GM19395 (cell line): ENCODE results near the gene DIRAS1.
"Not testable (repeated sequence)": the region's sequence is repeated elsewhere in the genome, so short reads cannot be mapped to it uniquely, and the experiment has no call there.

ENCODE experiments used
- ATAC-seq: cut with Tn5 transposase; IDR thresholded peaks from one replicate; pipeline ENCODE4 v1.9.1; 2021; ENCODE audit warnings: mild to moderate bottlenecking, moderate library complexity; ENCODE audit not compliant: unreplicated experiment

The DIRAS1 gene

GRCh38 chr19:2679439-2679838, 41.7 kb downstream of the DIRAS1 start:
- no peak for ATAC-seq

GRCh38 chr19:2678948-2679347, 42.2 kb downstream of the DIRAS1 start:
- ATAC-seq = not testable (repeated sequence)

GRCh38 chr19:2678044-2678671, 43.0 kb downstream of the DIRAS1 start:
- ATAC-seq = no peak

- ATAC-seq = no peak
Observed at GRCh38 chr19:2676823-2677222, 44.3 kb downstream of the DIRAS1 start.

GRCh38 chr19:2675892-2676291, 45.3 kb downstream of the DIRAS1 start:
- ATAC-seq = no peak

GRCh38 chr19:2670217-2670616, 51.0 kb downstream of the DIRAS1 start:
- no peak for ATAC-seq

- ATAC-seq = no peak
Observed at GRCh38 chr19:2668175-2668763, 52.9 kb downstream of the DIRAS1 start.

GRCh38 chr19:2667349-2667748, 53.8 kb downstream of the DIRAS1 start:
- ATAC-seq = not testable (repeated sequence)

GRCh38 chr19:2666344-2666994, 54.7 kb downstream of the DIRAS1 start:
- ATAC-seq = no peak

GRCh38 chr19:2665103-2665502, 56.1 kb downstream of the DIRAS1 start:
- ATAC-seq = no peak
